ENCODE results near the gene ZNF774. TPM values are rescaled to one million over a fixed set of nuclear protein-coding genes. Genes with fewer than 3 reads are reported as not detected.
"Not testable (repeated sequence)": the region's sequence is repeated elsewhere in the genome, so short reads cannot be mapped to it uniquely, and the experiment has no call there.

Gene ZNF774
- polyA plus RNA-seq, 5 donors, result 4.9 to 6.6 (median 5.6) TPM

DNA sequence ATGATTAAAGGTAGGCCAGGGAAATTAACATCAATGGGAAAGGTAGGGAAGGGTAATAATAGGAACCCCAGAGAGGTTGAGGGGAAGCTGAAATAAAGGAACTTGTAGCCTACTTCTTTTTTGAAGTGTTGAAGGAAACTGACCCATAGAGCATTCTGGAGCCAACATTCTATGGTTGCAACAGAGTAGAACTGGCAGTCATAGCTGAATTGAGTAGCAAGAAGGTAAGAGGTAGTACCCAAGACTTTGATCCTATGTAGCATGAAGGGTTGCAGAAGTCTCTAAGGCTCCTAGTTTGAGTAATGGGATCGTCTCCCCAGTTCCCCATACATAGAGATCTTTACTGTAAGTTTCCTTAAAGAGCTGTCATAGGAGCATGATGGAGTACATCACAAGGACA, 7.4 kb upstream of the ZNF774 start:
- DNase-seq, result no peak

DNA sequence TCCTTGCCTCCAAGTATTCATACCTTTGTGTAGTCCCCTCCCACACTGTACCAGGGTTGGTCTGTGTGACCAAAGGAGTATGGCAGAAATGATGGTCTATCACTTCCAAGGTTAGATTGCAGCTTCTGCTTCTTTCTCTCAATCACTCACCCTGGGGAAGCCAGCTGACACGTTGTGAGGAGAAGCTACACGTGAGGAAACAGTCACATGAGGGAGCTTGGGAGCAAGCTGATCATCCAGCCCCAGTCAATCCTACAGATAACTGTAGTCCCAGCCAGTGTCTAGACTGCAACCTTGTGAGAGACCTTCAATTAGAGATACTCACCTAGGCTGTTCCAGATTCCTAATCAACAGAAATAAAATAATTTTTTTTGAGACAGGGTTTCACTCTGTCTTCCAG, 6.2 kb upstream of the ZNF774 start:
- no peak for DNase-seq

DNA sequence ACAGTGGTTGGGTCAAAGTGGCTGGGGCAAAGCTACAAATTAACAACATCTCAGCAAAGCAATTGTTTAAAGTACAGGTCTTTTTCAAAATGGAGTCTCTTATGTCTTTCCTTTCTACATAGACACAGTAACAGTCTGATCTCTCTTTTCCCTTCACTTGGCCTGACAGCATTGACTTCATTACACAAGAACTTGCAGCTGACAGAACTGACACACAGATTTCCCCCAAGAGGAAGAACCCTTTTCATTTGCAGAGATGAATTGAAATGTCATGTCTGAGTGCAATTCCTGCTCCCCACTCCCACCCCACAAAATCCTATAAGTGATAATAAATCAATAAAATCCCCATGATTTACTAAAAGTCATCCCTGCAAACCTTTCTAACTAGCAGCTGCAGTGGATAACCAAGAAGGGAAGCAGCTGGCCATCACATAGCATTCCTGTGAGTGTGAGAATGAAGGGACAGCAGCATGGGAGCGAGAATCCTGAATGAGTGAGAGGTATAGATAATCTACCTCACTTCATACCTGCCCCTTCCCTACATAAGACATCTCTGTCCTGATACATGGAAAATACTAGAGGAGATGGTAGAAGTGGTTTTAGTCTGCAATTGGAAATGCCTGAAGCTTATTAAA, 4.5 kb upstream of the ZNF774 start:
- DNase-seq, result not testable (repeated sequence)

DNA sequence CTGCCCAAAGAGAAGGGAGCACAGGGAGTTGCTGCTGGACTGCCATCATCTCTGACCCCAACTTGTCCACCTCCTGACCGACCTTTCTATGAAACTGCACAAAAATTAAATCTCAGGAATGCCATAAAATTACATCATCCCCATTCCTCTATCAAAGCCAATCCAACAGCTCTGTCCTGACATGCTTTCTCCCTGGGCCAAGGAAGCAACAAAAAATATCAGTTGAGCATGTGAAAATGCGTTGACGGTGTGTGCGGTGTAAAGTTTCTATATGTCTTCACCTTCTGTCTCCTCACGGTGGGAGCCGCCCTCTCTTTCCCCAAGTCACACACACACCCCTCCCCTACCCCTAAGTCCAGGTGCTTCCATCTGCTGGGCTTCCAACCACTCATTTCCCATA, 3.6 kb upstream of the ZNF774 start:
- no peak for DNase-seq

DNA sequence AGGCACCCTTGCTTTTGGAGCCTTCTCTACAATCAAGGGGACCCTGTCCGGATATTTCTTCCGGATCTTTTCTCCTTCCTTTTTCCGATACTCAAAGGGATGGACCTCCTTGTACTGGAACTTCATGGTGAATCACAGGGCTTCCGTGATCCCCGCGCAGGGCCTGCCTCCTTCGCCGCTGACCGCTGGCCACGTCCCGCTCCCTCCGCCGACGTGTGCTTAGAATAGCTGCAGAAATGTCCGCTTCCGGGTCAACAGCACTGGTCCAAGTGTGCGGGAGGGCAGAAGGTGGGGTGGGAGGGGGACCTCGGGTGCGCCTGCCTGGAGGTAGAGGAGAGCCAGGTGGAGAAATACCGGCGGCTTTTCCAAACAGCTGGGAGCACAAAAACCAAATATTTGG, 3.0 kb upstream of the ZNF774 start:
- DNase-seq, result no peak

DNA sequence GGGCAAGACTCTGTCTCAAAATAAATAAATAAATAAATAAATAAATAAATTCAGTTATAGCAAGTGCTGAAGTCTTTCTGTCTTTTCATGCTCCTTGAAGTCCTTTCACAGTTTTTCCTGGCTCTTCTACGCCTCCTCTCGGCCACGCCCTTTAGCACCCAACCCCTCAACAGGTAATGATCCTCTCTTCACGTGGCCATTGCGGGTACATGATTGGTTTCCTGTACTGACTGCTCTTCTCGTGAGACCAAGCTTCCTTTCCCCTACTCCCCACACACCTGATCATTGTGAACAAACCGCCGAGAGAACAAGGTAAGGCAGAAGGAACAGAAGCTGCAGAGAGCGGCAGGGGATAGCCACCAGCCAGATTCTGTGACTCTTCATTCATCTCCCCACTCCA, 2.3 kb upstream of the ZNF774 start:
- no peak for DNase-seq

DNA sequence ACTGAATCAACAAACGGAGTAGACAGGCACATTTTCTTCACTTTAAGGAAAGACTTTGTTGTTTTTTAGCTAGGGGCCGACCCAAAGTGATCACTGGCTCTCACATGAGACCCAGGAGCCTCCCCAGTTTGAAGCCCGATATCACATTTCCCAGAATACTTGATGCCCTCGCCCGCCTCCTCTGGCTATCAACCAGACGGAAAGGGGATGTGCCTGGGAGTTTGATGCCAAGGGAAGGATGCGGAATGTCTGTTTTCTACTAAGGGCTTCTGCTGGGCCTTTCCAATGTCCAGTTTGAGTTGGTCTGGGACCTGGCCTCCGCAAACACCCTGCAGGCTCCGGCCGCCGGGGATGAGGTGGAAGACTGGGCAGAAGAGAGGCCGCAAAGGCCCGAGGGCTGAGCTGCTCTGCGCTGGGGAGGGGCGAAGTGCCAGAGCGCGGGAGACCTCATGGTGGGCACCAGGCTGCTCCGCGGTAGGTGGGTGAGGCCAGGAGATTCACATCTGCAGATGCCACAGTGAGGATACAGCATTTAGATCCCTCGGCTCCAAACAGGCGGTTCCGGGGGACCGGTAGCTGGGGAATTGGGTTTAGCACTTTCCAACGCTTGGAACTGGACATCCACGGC, 491 bp upstream of the ZNF774 start:
- DNase-seq, result no peak

DNA sequence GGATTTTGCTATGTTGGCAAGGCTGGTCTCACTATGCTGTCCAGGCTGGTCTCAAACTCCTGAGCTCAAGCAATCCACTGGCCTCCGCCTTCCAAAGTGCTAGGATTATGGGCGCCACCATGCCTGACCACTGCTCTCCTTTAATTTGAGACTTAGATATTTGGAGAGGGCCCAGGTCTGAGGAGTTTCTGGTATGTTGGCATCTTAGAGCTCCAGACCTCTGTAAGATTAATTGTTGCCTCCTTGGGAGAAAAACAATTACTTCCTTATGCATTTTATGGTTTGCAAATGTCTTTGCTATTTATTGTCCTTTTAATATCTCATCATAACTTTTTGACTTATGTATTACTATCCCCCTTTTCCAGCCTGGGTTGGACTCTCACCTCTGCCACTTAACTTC, 2.9 kb downstream of the ZNF774 start:
- DNase-seq, result no peak

DNA sequence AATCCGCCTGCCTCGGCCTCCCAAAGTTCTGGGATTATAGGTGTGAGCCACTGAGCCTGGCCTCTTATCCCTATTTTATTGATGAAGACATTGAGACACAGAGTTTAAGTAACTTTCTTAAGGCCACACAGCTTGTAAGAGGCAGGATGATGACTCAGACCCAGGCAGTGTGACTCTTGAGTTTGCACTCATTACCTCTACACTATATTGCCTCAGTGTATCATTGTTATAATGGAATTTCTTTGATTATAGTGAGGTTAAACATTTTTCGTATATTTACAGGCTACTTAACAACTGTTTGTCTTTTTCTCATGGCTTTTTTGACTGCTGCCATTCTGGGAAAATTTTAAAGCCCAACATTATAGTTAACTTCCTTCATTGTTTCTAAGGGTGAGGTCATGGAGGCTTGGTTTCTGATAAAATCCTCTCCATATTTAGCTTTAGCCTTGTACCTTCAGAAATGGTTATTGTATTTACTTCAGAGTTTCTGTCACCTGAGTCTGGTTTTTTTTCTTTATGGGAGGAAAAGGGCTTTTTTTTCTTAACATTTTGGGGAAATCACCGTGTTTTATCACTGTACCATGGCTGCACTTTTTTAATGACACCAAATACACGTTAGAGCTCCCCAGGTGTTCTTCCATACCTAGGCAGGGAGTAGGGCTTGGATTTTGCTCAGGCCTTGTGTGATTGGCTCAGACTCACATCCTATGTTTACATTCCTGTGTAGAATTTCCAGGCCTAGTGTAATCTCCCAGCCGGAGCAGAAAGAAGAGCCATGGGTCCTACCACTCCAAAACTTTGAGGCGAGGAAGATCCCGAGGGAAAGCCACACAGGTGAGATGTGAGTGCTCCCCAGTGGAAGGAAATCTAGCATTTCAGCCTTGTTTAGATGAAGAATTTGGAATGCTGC, 6.3 kb downstream of the ZNF774 start:
- no peak for DNase-seq

DNA sequence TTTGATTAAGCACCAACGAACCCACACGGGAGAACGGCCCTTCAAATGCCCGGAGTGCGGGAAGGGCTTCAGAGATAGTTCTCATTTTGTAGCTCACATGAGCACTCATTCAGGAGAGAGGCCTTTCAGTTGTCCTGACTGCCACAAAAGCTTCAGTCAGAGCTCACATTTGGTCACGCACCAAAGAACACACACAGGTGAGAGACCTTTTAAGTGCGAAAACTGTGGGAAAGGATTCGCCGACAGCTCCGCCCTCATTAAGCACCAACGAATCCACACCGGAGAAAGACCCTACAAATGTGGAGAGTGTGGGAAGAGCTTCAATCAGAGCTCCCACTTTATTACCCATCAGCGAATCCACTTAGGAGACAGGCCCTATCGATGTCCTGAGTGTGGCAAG, 8.7 kb downstream of the ZNF774 start:
- DNase-seq, result no peak

DNA sequence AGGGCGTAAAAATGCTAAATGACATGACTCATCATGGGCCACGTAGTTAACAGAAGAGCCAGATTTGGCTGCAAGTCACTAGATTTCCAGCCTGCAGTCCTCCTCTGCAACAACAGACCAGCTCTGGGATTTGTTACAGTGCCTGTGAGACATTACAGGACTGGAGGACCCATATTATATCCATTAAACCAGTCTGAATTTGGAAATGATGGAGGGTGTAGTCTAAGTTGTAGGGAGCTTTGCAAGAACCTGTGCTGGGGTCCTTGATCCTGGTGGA, 10.8 kb downstream of the ZNF774 start:
- no peak for DNase-seq

DNA sequence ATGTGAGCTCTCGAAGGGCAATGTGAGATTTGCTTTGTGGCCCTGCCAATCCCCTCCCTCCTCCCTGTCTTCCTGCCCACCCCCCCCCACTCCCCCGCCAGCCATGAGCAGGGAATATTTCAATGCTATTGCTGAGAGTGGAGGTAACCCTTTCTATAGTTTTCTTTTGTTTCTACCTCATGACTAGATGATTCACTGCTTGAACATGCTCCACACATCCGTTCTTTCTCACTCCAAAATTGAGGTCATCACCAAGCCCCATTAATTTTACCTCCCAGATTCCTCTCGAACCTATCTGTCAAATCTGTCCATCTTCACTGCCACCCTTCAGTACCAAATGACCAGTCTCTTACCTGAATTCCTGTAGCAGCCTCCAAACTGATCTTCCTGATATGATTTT, 12.2 kb downstream of the ZNF774 start:
- no peak for DNase-seq

DNA sequence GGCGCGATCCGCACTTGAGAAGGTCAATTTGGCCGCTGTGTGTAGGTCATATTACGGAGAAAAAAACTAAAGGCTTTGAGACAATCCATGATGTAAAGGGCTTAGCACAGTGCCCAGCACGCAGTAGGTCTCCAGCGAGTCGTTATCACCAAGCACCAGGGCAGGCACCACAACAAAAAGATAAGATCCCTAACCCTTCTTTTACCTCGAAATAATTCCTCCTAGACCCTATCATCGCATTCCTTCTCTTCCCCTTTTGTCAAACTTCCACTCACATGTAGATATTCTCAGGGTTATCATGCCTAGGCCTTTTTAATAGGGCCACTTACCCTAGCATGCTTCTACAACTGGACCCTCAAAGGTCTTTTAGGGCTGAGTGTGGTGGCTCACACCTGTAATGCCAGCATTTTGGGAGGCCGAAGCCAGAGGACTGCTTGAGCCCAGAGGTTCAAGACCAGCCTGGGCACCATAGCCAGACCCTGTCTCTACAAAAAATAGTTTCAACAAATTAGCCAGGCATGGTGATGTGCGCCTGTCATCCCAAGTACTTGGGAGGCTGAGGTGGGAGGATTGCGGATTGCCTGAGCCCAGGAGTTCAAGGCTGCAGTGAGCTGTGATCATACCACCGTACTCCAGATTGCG, 13.5 kb downstream of the ZNF774 start:
- DNase-seq, result no peak

DNA sequence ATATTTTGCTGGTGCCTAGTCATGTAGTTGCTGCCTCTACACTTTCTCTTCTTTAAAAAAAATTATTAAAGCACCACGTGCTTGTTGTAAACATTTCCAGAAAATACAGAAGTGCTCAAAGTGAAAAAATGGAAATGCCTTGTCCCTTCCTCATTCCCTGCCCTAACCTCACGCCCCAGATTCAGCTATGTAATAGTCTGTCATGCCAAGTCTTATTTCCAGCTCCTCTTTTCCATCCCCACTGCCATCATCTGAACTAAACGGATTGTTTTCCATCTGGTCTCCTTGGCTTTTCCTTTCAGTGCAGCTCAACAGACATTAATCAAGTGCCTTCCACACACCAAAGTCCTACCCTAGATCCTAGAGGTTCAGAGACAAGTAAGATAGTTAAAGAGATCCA, 15.5 kb downstream of the ZNF774 start:
- DNase-seq, result no peak

DNA sequence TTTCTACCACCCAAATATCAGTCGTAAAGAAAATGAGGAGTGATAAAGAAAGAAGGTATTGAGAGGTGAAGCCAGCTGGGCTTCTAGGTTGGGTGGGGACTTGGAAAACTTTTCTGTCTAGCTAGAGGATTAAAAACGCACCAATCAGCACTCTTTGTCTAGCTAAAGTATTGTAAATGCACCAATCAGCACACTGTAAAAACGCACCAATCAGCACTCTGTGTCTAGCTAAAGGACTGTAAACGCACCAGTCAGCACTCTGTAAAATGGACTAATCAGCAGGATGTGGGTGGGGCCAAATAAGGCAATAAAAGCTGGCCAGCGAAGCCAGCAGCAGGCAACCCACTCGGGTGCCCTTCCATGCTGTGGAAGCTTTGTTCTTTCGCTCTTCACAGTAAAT, 23.0 kb downstream of the ZNF774 start:
- DNase-seq, result no peak

DNA sequence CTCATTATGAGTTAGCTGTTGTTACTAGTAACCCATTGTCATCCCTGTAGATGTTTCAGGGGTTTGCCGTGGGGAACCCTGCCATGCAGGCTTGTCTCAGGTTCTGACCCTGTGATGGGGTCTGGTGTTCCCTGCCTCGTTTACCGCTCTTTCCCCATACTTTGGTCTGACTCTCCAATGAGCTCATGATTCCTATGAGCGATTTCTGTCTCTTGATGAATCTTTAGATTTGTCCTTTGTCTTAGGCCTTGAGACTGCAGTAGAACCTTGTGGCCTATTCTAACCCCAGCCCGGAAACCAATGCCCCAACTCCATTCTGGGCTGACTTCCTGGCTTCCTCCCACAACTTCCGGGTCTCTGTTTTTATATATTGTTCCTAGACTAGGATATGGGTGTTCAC, 24.7 kb downstream of the ZNF774 start:
- no peak for DNase-seq

DNA sequence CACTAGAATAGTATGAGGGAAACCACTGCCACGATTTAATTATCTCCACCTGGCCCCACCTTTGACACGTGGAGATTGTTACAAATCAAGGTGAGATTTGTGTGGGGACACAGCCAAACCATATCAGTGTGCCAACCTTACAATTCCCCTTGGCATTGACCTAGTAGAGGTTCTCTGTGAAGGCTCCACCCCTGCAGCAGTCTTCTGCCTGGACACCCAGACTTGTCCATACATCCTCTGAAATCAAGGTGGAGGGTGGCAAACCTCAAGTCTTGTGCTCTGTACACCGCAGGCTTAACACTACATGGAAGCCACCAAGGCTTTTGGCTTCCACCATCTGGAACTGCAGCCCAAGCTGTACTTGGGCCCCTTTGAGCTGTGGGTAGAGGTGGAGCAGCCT, 27.2 kb downstream of the ZNF774 start:
- no peak for DNase-seq

DNA sequence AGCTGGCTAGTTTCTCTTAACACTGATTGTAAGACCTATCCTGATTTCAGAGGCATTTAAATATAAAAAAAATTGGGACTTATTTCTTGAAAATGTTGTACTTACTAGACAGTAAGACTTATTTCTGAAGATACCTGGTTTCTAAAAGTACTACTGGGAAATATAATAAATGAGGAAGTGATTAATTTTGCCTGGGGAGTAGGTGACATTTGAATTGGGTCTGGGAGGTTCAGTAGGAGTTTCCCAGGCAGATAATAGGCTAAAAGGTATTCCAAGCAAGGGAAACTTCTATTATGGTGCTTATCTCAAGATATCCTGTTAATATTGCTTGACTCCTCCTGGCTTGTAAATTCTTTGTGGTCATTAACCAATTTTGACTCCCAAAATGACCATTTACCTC, 29.4 kb downstream of the ZNF774 start:
- DNase-seq, result no peak

DNA sequence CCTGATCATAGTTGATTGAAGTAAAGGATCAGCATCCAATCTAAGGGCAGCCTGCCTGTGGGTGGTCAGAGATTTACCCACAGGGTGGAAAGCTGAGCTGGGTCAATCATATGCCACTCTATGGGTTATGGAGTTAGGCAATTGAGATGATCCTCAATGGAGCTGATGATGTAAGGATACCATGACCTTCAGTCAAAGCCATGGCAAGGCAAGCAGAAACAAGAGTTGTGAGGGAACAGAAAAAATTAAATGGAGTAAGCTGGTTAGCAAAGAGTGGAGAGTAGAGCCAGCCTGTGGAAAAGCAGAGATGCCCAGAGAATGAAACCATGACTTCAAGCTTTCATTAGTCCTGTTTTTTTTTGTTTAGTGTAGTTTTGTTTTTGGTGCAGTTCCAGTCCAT, 30.2 kb downstream of the ZNF774 start:
- DNase-seq, result no peak

DNA sequence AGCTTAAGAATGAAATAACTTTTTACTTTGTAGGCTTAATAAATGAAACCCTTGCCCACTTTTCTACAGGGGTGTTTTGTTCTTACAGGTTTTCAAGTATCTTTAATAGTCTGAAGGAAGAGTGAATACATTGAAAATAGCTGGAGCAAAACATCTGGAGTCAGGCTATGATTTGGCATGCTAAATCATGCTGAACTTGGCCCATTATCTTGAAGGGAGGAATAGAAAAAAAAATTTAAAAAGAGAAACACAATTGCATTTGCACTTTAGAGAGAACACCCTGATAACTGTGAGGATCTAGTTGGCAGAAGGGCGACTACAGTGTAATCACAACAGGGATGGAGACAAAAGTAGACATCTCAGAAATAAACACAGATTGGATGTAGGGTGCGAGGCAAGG, 34.1 kb downstream of the ZNF774 start:
- no peak for DNase-seq

DNA sequence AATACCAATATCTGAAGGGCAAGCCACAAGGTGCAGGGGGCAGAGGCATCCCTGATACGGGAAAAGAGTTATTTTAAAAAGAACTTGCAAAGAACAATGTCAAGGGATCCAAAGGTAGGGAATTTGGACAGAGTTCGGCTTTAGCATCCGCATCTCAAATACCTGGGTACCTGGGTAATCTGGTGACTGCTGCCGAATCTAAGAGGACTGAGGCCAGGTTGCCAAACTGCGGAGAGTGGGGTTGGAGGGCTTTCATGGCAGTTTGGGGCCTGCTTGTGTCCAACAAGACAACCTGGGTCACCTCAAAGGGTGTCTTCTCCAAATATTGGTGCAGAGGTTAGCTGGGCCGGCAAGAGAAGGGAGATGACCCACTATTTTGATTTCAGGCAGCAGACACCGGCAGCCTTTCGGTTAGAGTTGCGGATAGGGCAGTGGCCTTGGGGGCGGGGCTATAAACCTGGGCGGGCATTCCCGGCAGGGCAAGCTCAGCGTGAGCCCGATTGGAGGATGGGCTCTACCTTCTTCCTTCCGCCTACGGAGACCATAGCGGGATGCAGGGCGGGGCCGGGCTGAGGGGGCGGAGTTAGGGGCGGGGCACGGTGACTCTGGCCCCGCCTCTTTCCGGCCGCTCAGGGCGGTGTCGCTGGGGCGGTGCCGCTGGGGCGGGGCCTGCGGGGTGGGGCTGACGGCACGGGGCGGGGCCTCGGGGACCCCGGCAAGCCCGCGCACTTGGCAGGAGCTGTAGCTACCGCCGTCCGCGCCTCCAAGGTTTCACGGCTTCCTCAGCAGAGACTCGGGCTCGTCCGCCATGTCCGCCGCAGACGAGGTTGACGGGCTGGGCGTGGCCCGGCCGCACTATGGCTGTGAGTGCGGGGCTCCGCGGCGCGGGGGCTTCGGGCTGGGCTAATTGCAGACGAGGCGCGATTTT, 35.7 kb downstream of the ZNF774 start, which contains the start of gene IQGAP1:
Gene IQGAP1, plus strand, starts transcription at position 709 of the 928 bp plus-strand sequence. Its CDS starts 100 bp downstream, at position 809.
- DNase-seq, result peak; percentile 89 to 91

Measured in right lung (tissue), 5 donors.